RWPE2 (cell line): ENCODE results near the gene NLRC3.

Experiments
- ATAC-seq: fragments of 200-7000 bp; cut with Tn5 transposase; 3 replicates; pipeline ENCODE4 v1.9.1; 2021; ENCODE audit warnings: low read depth
- DNase-seq: peaks from one replicate; pipeline ENCODE4 v3.0.0-alpha.2; 2020; ENCODE audit warnings: low spot score
- H3K27ac ChIP-seq: fragments of 450-650 bp; 2 replicates; pipeline ENCODE4 v1.5.1; 2017; ENCODE audit warnings: mild to moderate bottlenecking; ENCODE audit not compliant: poor library complexity, severe bottlenecking
- H3K27me3 ChIP-seq: fragments of 250-450 bp; sonication (Bioruptor Pico); 2 replicates; pipeline ENCODE4 v1.5.1; 2021; ENCODE audit warnings: mild to moderate bottlenecking, moderate library complexity; ENCODE audit not compliant: insufficient read depth, poor library complexity, severe bottlenecking
- H3K36me3 ChIP-seq: fragments of 250-450 bp; sonication (Bioruptor Pico); 2 replicates; pipeline ENCODE4 v1.5.1; 2020; ENCODE audit warnings: low read depth, mild to moderate bottlenecking, moderate library complexity
- H3K4me1 ChIP-seq: fragments of 250-450 bp; sonication (Bioruptor Pico); 2 replicates; pipeline ENCODE4 v1.5.1; 2021; ENCODE audit warnings: mild to moderate bottlenecking, moderate library complexity; ENCODE audit not compliant: insufficient read depth, poor library complexity, severe bottlenecking
- H3K4me3 ChIP-seq: fragments of 250-450 bp; sonication (Bioruptor Pico); 2 replicates; pipeline ENCODE4 v1.5.1; 2021; ENCODE audit warnings: mild to moderate bottlenecking, moderate library complexity; ENCODE audit not compliant: severe bottlenecking
- H3K9me3 ChIP-seq: fragments of 250-450 bp; sonication (Bioruptor Pico); 2 replicates; pipeline ENCODE4 v1.5.1; 2021; ENCODE audit warnings: mild to moderate bottlenecking, moderate library complexity; ENCODE audit not compliant: severe bottlenecking
- TF ChIP-seq, protein P1 (sequence below): fragments of 450-650 bp; IDR thresholded peaks from one replicate; pipeline ENCODE4 v1.5.1; 2017; ENCODE audit warnings: mild to moderate bottlenecking, moderate library complexity; ENCODE audit not compliant: poor library complexity, severe bottlenecking

The NLRC3 gene

DNA sequence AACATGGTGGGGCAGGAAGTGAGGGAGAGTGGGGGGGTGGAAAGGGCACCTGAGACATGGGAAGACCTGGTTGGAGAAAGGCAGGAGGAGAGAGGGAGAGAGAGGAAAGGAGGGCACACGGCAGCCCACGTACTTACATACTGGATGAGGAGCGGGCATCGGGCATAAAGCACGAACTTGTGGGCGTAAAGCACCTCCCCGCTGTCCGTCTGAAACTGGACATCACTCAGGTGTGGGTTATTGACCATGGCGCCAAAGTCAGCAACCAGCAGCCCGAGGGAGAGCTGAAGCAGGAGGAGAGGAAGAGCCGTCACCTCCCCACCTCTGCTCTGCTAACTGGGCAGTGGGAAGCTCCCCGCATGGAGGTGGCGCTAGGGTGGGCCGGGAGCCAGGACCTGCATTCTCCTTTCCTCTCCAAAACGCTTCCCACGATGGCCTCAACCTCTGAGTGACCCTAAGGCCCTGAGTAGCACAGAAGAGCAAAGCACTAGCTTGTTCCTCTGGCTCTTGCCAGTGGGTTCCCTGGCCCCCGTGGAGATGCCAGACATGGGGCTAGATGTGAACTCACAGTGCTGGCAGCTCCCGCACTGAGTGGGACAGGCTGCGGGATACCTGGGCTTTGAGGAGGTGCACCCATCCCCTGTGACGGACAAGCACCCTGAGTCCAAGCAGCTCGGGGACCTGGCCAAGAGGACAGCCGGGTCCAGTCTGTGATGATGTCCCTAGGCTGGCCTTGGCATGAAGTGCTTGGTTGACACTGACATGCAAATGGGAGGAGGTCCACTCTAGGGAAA, 17.3 kb upstream of the NLRC3 start:
- H3K27me3 ChIP-seq = no peaks in the 10 kb centered on the region
- no peak for DNase-seq
- 0 out of 2 replicates have a peak, but pooled peaks cover 4% of the 10 kb centered on the region for H3K36me3 ChIP-seq
- ATAC-seq = no peak
- no peaks in the 10 kb centered on the region for H3K9me3 ChIP-seq
- H3K4me1 ChIP-seq = no peaks in the 10 kb centered on the region
- no peak overlapping the region for H3K27ac ChIP-seq
- H3K4me3 ChIP-seq = no peak overlapping the region
- TF ChIP-seq, protein P1, sequence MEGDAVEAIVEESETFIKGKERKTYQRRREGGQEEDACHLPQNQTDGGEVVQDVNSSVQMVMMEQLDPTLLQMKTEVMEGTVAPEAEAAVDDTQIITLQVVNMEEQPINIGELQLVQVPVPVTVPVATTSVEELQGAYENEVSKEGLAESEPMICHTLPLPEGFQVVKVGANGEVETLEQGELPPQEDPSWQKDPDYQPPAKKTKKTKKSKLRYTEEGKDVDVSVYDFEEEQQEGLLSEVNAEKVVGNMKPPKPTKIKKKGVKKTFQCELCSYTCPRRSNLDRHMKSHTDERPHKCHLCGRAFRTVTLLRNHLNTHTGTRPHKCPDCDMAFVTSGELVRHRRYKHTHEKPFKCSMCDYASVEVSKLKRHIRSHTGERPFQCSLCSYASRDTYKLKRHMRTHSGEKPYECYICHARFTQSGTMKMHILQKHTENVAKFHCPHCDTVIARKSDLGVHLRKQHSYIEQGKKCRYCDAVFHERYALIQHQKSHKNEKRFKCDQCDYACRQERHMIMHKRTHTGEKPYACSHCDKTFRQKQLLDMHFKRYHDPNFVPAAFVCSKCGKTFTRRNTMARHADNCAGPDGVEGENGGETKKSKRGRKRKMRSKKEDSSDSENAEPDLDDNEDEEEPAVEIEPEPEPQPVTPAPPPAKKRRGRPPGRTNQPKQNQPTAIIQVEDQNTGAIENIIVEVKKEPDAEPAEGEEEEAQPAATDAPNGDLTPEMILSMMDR = no peak

DNA sequence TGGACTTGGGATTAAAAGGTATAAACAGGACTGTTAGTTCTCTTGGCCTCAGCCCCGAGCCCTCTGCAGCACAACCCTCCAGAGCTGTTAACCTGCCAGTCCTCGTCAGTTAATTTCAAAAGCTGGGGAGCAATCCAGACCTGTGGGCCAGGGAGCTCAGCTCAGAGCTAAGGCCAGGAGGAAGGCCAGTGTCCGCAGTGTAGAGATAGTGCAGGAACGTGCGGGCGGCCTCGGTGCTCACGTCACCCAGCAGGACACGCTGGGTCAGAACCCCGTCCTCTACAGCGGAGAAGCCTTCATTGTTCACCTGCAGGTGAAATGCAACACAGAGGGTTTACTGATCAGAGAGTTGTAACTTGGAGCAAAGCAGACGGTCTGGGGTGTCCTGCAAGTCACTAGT, 15.4 kb upstream of the NLRC3 start:
- Histone ChIP-seq H3K27ac (no peak overlapping the region), H3K4me3 (no peak overlapping the region), H3K27me3 (no peaks in the 10 kb centered on the region), H3K4me1 (no peaks in the 10 kb centered on the region), H3K9me3 (no peaks in the 10 kb centered on the region), H3K36me3 (0 out of 2 replicates have a peak, but pooled peaks cover 4% of the 10 kb centered on the region)
- ATAC-seq (no peak), DNase-seq (no peak)
- TF ChIP-seq, protein P1 = no peak

DNA sequence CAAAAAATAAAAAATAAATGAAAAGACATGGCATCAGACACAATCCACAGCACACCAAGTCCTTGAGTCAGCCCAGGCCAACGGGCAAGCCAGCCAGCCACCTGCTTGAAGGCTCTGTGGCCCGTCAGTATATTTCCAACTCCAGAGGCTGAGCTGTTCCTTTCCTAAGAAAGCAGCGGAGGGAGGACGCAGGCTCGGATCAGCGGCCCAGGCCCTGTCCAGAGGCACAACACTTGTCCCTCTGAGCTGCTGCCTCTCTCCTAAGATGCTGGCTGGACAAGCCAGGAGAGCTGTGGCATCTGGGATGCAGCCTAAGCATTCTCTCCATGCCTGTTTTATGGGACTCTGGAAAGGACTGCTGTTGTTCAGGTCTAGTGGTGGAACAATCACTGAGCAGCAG, 14.8 kb upstream of the NLRC3 start:
- Histone ChIP-seq H3K9me3 (no peaks in the 10 kb centered on the region), H3K27me3 (no peaks in the 10 kb centered on the region), H3K4me3 (no peak overlapping the region), H3K4me1 (no peaks in the 10 kb centered on the region), H3K36me3 (0 out of 2 replicates have a peak, but pooled peaks cover 7% of the 10 kb centered on the region), H3K27ac (no peak overlapping the region)
- DNase-seq (no peak), ATAC-seq (no peak)
- TF ChIP-seq, protein P1 = no peak

DNA sequence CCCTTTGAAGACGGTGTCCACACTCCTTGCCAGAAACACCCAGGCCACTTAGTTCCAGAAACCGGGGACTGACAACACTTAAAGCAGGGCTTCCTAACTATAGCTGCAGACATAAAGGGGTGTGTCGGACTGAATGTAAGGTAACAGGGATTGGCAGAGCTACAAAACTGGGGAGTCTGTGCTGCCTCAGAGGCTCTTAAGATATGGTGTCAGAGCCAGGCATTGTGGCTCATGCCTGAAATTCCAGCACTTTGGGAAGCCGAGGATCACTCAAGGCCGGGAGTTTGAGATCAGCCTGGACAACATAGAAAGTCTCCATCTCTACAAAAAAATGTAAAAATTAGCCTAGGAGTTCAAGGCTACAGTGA, 14.2 kb upstream of the NLRC3 start:
- no peaks in the 10 kb centered on the region for H3K27me3 ChIP-seq
- ATAC-seq (no peak), DNase-seq (no peak)
- no peak overlapping the region for H3K27ac ChIP-seq
- no peaks in the 10 kb centered on the region for H3K9me3 ChIP-seq
- TF ChIP-seq, protein P1 = no peak
- no peaks in the 10 kb centered on the region for H3K4me1 ChIP-seq
- no peak overlapping the region for H3K4me3 ChIP-seq
- H3K36me3 ChIP-seq = 0 out of 2 replicates have a peak, but pooled peaks cover 9% of the 10 kb centered on the region

DNA sequence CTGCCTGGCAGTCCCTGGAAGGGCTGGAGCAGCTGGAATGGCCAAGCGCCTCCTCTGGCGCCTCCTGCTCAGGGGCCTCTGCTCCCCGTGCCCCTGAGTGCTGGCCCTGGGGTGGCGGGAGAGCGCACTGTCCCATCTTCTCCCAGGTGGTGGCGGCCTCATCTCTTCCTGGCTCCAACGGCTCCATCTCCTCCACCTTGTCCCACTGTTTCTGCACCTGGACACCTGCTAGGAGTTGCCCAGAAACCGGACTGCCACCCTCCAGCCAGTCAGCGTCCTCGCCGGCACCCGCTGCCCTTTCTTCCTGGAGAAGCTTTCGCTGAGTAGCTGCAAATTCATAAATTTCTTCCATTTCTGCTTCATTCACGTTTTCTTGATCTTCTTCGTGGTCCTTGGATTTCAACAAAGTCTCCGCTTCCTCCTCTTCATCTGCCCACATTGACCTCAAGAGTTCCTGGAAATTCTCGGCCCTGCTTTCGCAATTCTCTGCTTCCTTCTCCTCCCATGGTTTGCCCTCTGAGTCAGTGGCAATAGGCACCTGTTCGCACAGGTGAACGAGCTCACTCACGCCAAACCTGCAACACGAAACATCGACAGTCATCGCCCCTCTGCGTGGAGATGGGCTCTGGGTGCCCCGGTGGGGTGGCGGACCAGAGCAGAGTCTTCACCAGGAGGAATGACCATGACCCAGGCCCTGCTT, 13.7 kb upstream of the NLRC3 start:
- H3K9me3 ChIP-seq = no peaks in the 10 kb centered on the region
- no peak overlapping the region for H3K27ac ChIP-seq
- DNase-seq (no peak), ATAC-seq (no peak)
- H3K4me3 ChIP-seq = no peak overlapping the region
- 0 out of 2 replicates have a peak, but pooled peaks cover 9% of the 10 kb centered on the region for H3K36me3 ChIP-seq
- no peaks in the 10 kb centered on the region for H3K4me1 ChIP-seq
- TF ChIP-seq, protein P1 = no peak
- H3K27me3 ChIP-seq = no peaks in the 10 kb centered on the region
